Mesenchymal stem cell (in vitro differentiated cells and primary cell): ENCODE measurements around the gene GRAMD1B.
"Not testable (repeated sequence)": the region's sequence is repeated elsewhere in the genome, so short reads cannot be mapped to it uniquely, and the experiment has no call there.

Experiments
- DNase-seq: peaks from one replicate; pipeline ENCODE4 v3.0.0-alpha.2; 2013
- H2AFZ ChIP-seq: one replicate; pipeline ENCODE4 v1.6.1; 2013; ENCODE audit warnings: low read depth, mild to moderate bottlenecking, control low read depth, inconsistent platforms, low read length, moderate library complexity
- H2AK5ac ChIP-seq: 2 replicates; pipeline ENCODE4 v1.6.1; 2013; ENCODE audit warnings: low read length, moderate library complexity, mild to moderate bottlenecking, inconsistent platforms; ENCODE audit not compliant: severe bottlenecking
- H2BK120ac ChIP-seq: one replicate; pipeline ENCODE4 v1.6.1; 2013; ENCODE audit warnings: low read depth, mild to moderate bottlenecking, inconsistent platforms, low read length, moderate library complexity
- H2BK12ac ChIP-seq, 2 experiments: one replicate each; pipeline ENCODE4 v1.6.1; 2013; ENCODE audit warnings: inconsistent platforms in 2 of 2, low read length in 2 of 2, mild to moderate bottlenecking in 2 of 2, moderate library complexity in 2 of 2, control low read depth in 1 of 2
- H2BK15ac ChIP-seq: one replicate; pipeline ENCODE4 v1.6.1; 2013; ENCODE audit warnings: mild to moderate bottlenecking, low read depth, inconsistent platforms; ENCODE audit not compliant: poor library complexity, severe bottlenecking
- H2BK5ac ChIP-seq: 2 replicates; pipeline ENCODE4 v1.6.1; 2013; ENCODE audit warnings: low read depth, mild to moderate bottlenecking, low read length, control low read depth, inconsistent platforms; ENCODE audit not compliant: poor library complexity, severe bottlenecking
- H3K14ac ChIP-seq, 2 experiments: one replicate each; pipeline ENCODE4 v1.6.1; 2013; ENCODE audit warnings: inconsistent platforms in 2 of 2, low read length in 2 of 2, control low read depth in 1 of 2, mild to moderate bottlenecking in 1 of 2, moderate library complexity in 1 of 2
- H3K18ac ChIP-seq, 2 experiments: one replicate each; pipeline ENCODE4 v1.6.1; 2013; ENCODE audit warnings: inconsistent platforms in 2 of 2, low read length in 2 of 2, control low read depth in 1 of 2, low read depth in 1 of 2, mild to moderate bottlenecking in 1 of 2
- H3K23ac ChIP-seq, 2 experiments: one replicate each; pipeline ENCODE4 v1.6.1; 2013; ENCODE audit warnings: inconsistent platforms in 2 of 2, low read length in 2 of 2, mild to moderate bottlenecking in 2 of 2, moderate library complexity in 2 of 2, control low read depth in 1 of 2
- H3K27ac ChIP-seq: 2 replicates; pipeline ENCODE4 v1.5.1; 2013; ENCODE audit warnings: mild to moderate bottlenecking, moderate library complexity, low read length, control low read depth, inconsistent platforms; ENCODE audit not compliant: poor library complexity, severe bottlenecking
- H3K27me3 ChIP-seq, 2 experiments: 2 replicates each; pipeline versions ENCODE4 v1.6.1 to v1.7.0; 2013; ENCODE audit warnings: low read length in 2 of 2, mild to moderate bottlenecking in 2 of 2, moderate library complexity in 2 of 2, control low read depth in 1 of 2, inconsistent platforms in 1 of 2; ENCODE audit not compliant: control insufficient read depth in 1 of 2, insufficient read depth in 1 of 2
- H3K36me3 ChIP-seq, 2 experiments: 2 replicates each; pipeline versions ENCODE4 v1.6.1 to v1.7.0; 2013; ENCODE audit warnings: low read length in 2 of 2, control low read depth in 1 of 2, inconsistent platforms in 1 of 2, low read depth in 1 of 2, mild to moderate bottlenecking in 1 of 2; ENCODE audit not compliant: insufficient read depth in 2 of 2, control insufficient read depth in 1 of 2
- H3K4ac ChIP-seq, 2 experiments: one replicate each; pipeline ENCODE4 v1.6.1; 2013; ENCODE audit warnings: inconsistent platforms in 2 of 2, low read length in 2 of 2, mild to moderate bottlenecking in 2 of 2, moderate library complexity in 2 of 2, control low read depth in 1 of 2, low read depth in 1 of 2
- H3K4me1 ChIP-seq: 2 replicates; pipeline ENCODE4 v1.6.1; 2013; ENCODE audit warnings: low read depth, low read length, control low read depth; ENCODE audit not compliant: control insufficient read depth, insufficient read depth
- H3K4me2 ChIP-seq: 2 replicates; pipeline ENCODE4 v1.6.1; 2013; ENCODE audit warnings: low read length, mild to moderate bottlenecking, inconsistent platforms; ENCODE audit not compliant: poor library complexity, severe bottlenecking
- H3K4me3 ChIP-seq, 2 experiments: 2 replicates each; pipeline versions ENCODE4 v1.5.1 to v1.7.0; 2013; ENCODE audit warnings: low read length in 2 of 2, mild to moderate bottlenecking in 2 of 2, control low read depth in 1 of 2, low read depth in 1 of 2; ENCODE audit not compliant: insufficient read depth in 1 of 2
- H3K79me1 ChIP-seq: replicated peaks from 2 replicates; pipeline ENCODE4 v1.6.1; 2013; ENCODE audit warnings: mild to moderate bottlenecking, control low read depth, low read length, inconsistent platforms; ENCODE audit not compliant: poor library complexity, severe bottlenecking
- H3K9ac ChIP-seq: 2 replicates; pipeline ENCODE4 v1.7.0; 2013; ENCODE audit warnings: mild to moderate bottlenecking, low read length, moderate library complexity
- H3K9me3 ChIP-seq: 2 replicates; pipeline ENCODE4 v1.7.0; 2013; ENCODE audit warnings: mild to moderate bottlenecking, low read length; ENCODE audit not compliant: control insufficient read depth
- H4K8ac ChIP-seq: one replicate; pipeline ENCODE4 v1.6.1; 2013; ENCODE audit warnings: inconsistent platforms, mild to moderate bottlenecking, low read length, moderate library complexity
- H4K91ac ChIP-seq: one replicate; pipeline ENCODE4 v1.6.1; 2013; ENCODE audit warnings: mild to moderate bottlenecking, low read length, inconsistent platforms
- WGBS: methylation state at CpG from one replicate; pipeline ENCODE4 v1.1.7; 2013; ENCODE audit warnings: mixed read lengths; 5-methylcytosine and 5-hydroxymethylcytosine counted together

The GRAMD1B gene

GRCh38 chr11:123518496-123519054 is 88.5 kb downstream of the GRAMD1B start:
- no peak for DNase-seq
- no peak overlapping the region for H2AK5ac ChIP-seq
- peaks cover 0 to 3% of the 10 kb centered on the region in 2 experiments for H3K36me3 ChIP-seq
- H3K4ac ChIP-seq = no peak overlapping the region
- H3K9ac ChIP-seq = no peak overlapping the region
- H3K14ac ChIP-seq = no peak overlapping the region
- no peak overlapping the region for H2BK5ac ChIP-seq
- H3K4me1 ChIP-seq = peaks cover 7% of the 10 kb centered on the region
- no peak overlapping the region for H2BK15ac ChIP-seq
- no peaks in the 10 kb centered on the region for H3K9me3 ChIP-seq
- no peak overlapping the region for H4K91ac ChIP-seq
- H2BK12ac ChIP-seq = no peak overlapping the region
- no peak overlapping the region for H2AFZ ChIP-seq
- peaks cover 3% of the 10 kb centered on the region for H3K79me1 ChIP-seq
- H3K27me3 ChIP-seq = peaks cover 0 to 7% of the 10 kb centered on the region in 2 experiments
- no peak overlapping the region for H3K4me3 ChIP-seq
- peak overlapping the region in 1 of 2 experiments; percentile 46 for H3K18ac ChIP-seq
- H3K23ac ChIP-seq = no peak overlapping the region
- no peak overlapping the region for H2BK120ac ChIP-seq
- 77% methylated on average over 7 of the region's 9 CpGs for WGBS
- H3K4me2 ChIP-seq = no peak overlapping the region
- no peak overlapping the region for H3K27ac ChIP-seq
- H4K8ac ChIP-seq = no peak overlapping the region

GRCh38 chr11:123519055-123519796 is 89.2 kb downstream of the GRAMD1B start:
- H4K91ac ChIP-seq = no peak overlapping the region
- H2BK12ac ChIP-seq = no peak overlapping the region
- no peak overlapping the region for H3K14ac ChIP-seq
- H3K27ac ChIP-seq = no peak overlapping the region
- H3K9me3 ChIP-seq = no peaks in the 10 kb centered on the region
- H3K4me2 ChIP-seq = no peak overlapping the region
- no peak overlapping the region for H2BK5ac ChIP-seq
- peaks cover 7% of the 10 kb centered on the region for H3K4me1 ChIP-seq
- peak overlapping the region in 1 of 2 experiments; percentile 0 for H3K4me3 ChIP-seq
- DNase-seq = no peak
- peak overlapping the region; percentile 55 for H4K8ac ChIP-seq
- no peak overlapping the region for H2BK15ac ChIP-seq
- 59% methylated on average over 10 of the region's 11 CpGs for WGBS
- H3K18ac ChIP-seq = no peak overlapping the region
- peaks cover 0 to 4% of the 10 kb centered on the region in 2 experiments for H3K27me3 ChIP-seq
- H3K23ac ChIP-seq = no peak overlapping the region
- no peak overlapping the region for H2AK5ac ChIP-seq
- no peak overlapping the region for H3K4ac ChIP-seq
- H2BK120ac ChIP-seq = no peak overlapping the region
- peaks cover 3% of the 10 kb centered on the region for H3K79me1 ChIP-seq
- peak overlapping the region; percentile 3 for H3K9ac ChIP-seq
- peaks cover 0 to 3% of the 10 kb centered on the region in 2 experiments for H3K36me3 ChIP-seq
- H2AFZ ChIP-seq = no peak overlapping the region

- WGBS = 85% methylated on average over 7 of the region's 7 CpGs
- Histone ChIP-seq H3K4me2 (no peak overlapping the region), H3K27me3 (no peaks in the 10 kb centered on the region), H2BK120ac (no peak overlapping the region), H3K23ac (no peak overlapping the region), H3K36me3 (no peaks in the 10 kb centered on the region), H4K8ac (peak overlapping the region; percentile 55), H3K79me1 (no peaks in the 10 kb centered on the region), H2AK5ac (no peak overlapping the region), H3K4me3 (peak overlapping the region in 1 of 2 experiments; percentile 0), H2BK15ac (no peak overlapping the region), H2AFZ (no peak overlapping the region), H3K14ac (no peak overlapping the region), H3K4me1 (peaks cover 7% of the 10 kb centered on the region), H3K9ac (peak overlapping the region; percentile 3), H3K9me3 (no peaks in the 10 kb centered on the region), H2BK12ac (no peak overlapping the region), H2BK5ac (no peak overlapping the region), H3K27ac (no peak overlapping the region), H3K4ac (no peak overlapping the region), H4K91ac (no peak overlapping the region), H3K18ac (no peak overlapping the region)
- no peak for DNase-seq
Observed at GRCh38 chr11:123519797-123520193, 89.7 kb downstream of the GRAMD1B start.

GRCh38 chr11:123520476-123520875 is 90.4 kb downstream of the GRAMD1B start:
- H4K91ac ChIP-seq, H2BK120ac ChIP-seq, H3K9ac ChIP-seq, H3K27ac ChIP-seq, H2BK12ac ChIP-seq, H3K79me1 ChIP-seq, H3K4me1 ChIP-seq, H3K27me3 ChIP-seq, H2BK15ac ChIP-seq, H2AK5ac ChIP-seq, H3K23ac ChIP-seq, DNase-seq, H3K18ac ChIP-seq, H3K14ac ChIP-seq, H2BK5ac ChIP-seq, H3K9me3 ChIP-seq, H3K4ac ChIP-seq, H4K8ac ChIP-seq, H2AFZ ChIP-seq, H3K4me2 ChIP-seq, H3K36me3 ChIP-seq, H3K4me3 ChIP-seq: not testable (repeated sequence)
- 100% methylated on average over 1 of the region's 6 CpGs for WGBS
